ENCODE results near the gene TMEM225B. TPM values are rescaled to one million over a fixed set of nuclear protein-coding genes. Genes with fewer than 3 reads are reported as not detected.

Gene TMEM225B
- total and polyA plus RNA-seq, 2 donors (not counting 1 experiment from before 2014, with no cell fraction given), result 0.86 to 0.95 TPM

GRCh38 chr7:99560834-99561736 lies 37.0 kb upstream of the TMEM225B start:
- Mint-ChIP-seq H3K9me3 (ENCODE audit: insufficient read depth) (no peaks in the 10 kb centered on the region), H3K4me3 (peak overlapping the region; percentile 59), H3K27ac (peak overlapping the region; percentile 80), H3K27me3 (no peaks in the 10 kb centered on the region), H3K4me1 (peaks cover 43% of the 10 kb centered on the region)
- ChIA-PET POLR2A (interaction anchor here (0.6 kb wide), 1 partner anchor 20 kb away, joined by 6 read pairs; no protein-coding TSS in a partner anchor), CTCF (no interaction called here)
- ATAC-seq (ENCODE audit: low read depth) (no peak), DNase-seq (no peak)
- Histone ChIP-seq H3K4me1 (ENCODE audit: control insufficient read depth in 2 of 2, insufficient read depth in 2 of 2, low read length in 2 of 2) (peaks cover 19 to 25% of the 10 kb centered on the region in 2 donors), H3K9me3 (ENCODE audit: control extremely low read depth in 1 of 3, control insufficient read depth in 2 of 3, insufficient read depth in 1 of 3, low read length in 2 of 3) (no peaks in the 10 kb centered on the region), H3K9ac (ENCODE audit: low read length) (no peak overlapping the region), H3K27me3 (replicated peaks in 1 of 4; ENCODE audit: control extremely low read depth in 1 of 4, control insufficient read depth in 3 of 4, insufficient read depth in 4 of 4, low read length in 3 of 4) (no peaks in the 10 kb centered on the region), H3K4me3 (ENCODE audit: control extremely low read depth in 1 of 5, extremely low read depth in 1 of 5, insufficient read depth in 1 of 5, low read depth in 2 of 5, low read length in 4 of 5) (no peak overlapping the region), H3K79me2 (ENCODE audit: control insufficient read depth, insufficient read depth, low read length) (peaks cover 58% of the 10 kb centered on the region), H2AFZ (ENCODE audit: insufficient read depth, low read depth, low read length, poor library complexity, severe bottlenecking) (no peak overlapping the region), H3K4me2 (replicated peaks; ENCODE audit: low read depth, low read length, poor library complexity, severe bottlenecking) (no peak overlapping the region), H3K36me3 (replicated peaks in 1 of 2; ENCODE audit: control extremely low read depth in 1 of 2, control insufficient read depth in 1 of 2, extremely low read depth in 1 of 2, insufficient read depth in 2 of 2, low read length in 1 of 2) (peaks cover 28 to 52% of the 10 kb centered on the region in 2 experiments), H3K27ac (ENCODE audit: low read length in 2 of 2) (peak overlapping the region in 1 of 2 donors; percentile 37), H4K20me1 (ENCODE audit: control insufficient read depth, insufficient read depth, low read length, poor library complexity, severe bottlenecking) (peaks cover 26% of the 10 kb centered on the region)
- 97% methylated on average over 5 of the region's 7 CpGs for WGBS (ENCODE audit: insufficient coverage)
- intact Hi-C loops (cut with micrococcal nuclease), result no loop called here
- no peak for TF ChIP-seq CTCF (IDR thresholded peaks at IDR 0.05)
- TF ChIP-seq EZH2 (IDR thresholded peaks at IDR 0.05; ENCODE audit: borderline replicate concordance, insufficient read depth, low read depth, low read length, poor library complexity, severe bottlenecking), result no peak

GRCh38 chr7:99561737-99562051 lies 36.4 kb upstream of the TMEM225B start:
- Histone ChIP-seq H3K79me2 (ENCODE audit: control insufficient read depth, insufficient read depth, low read length) (peaks cover 58% of the 10 kb centered on the region), H3K27me3 (replicated peaks in 1 of 4; ENCODE audit: control extremely low read depth in 1 of 4, control insufficient read depth in 3 of 4, insufficient read depth in 4 of 4, low read length in 3 of 4) (no peaks in the 10 kb centered on the region), H2AFZ (ENCODE audit: insufficient read depth, low read depth, low read length, poor library complexity, severe bottlenecking) (no peak overlapping the region), H4K20me1 (ENCODE audit: control insufficient read depth, insufficient read depth, low read length, poor library complexity, severe bottlenecking) (peaks cover 32% of the 10 kb centered on the region), H3K36me3 (replicated peaks in 1 of 2; ENCODE audit: control extremely low read depth in 1 of 2, control insufficient read depth in 1 of 2, extremely low read depth in 1 of 2, insufficient read depth in 2 of 2, low read length in 1 of 2) (peaks cover 31 to 55% of the 10 kb centered on the region in 2 experiments), H3K4me2 (replicated peaks; ENCODE audit: low read depth, low read length, poor library complexity, severe bottlenecking) (no peak overlapping the region), H3K4me1 (ENCODE audit: control insufficient read depth in 2 of 2, insufficient read depth in 2 of 2, low read length in 2 of 2) (peaks cover 17 to 24% of the 10 kb centered on the region in 2 donors), H3K4me3 (ENCODE audit: control extremely low read depth in 1 of 5, extremely low read depth in 1 of 5, insufficient read depth in 1 of 5, low read depth in 2 of 5, low read length in 4 of 5) (no peak overlapping the region), H3K9ac (ENCODE audit: low read length) (no peak overlapping the region), H3K27ac (ENCODE audit: low read length in 2 of 2) (no peak overlapping the region), H3K9me3 (ENCODE audit: control extremely low read depth in 1 of 3, control insufficient read depth in 2 of 3, insufficient read depth in 1 of 3, low read length in 2 of 3) (no peaks in the 10 kb centered on the region)
- ChIA-PET POLR2A (interaction anchor here (0.6 kb wide), 1 partner anchor 19 kb away, joined by 6 read pairs; no protein-coding TSS in a partner anchor), CTCF (no interaction called here)
- TF ChIP-seq CTCF (IDR thresholded peaks at IDR 0.05) (no peak), EZH2 (IDR thresholded peaks at IDR 0.05; ENCODE audit: borderline replicate concordance, insufficient read depth, low read depth, low read length, poor library complexity, severe bottlenecking) (no peak)
- Mint-ChIP-seq H3K4me1 (peaks cover 42% of the 10 kb centered on the region), H3K27ac (no peak overlapping the region), H3K27me3 (no peaks in the 10 kb centered on the region), H3K4me3 (no peak overlapping the region), H3K9me3 (ENCODE audit: insufficient read depth) (no peaks in the 10 kb centered on the region)
- ATAC-seq (ENCODE audit: low read depth) (no peak), DNase-seq (no peak)
- no CpG with 5 or more reads among the region's 2 CpGs for WGBS (ENCODE audit: insufficient coverage)
- intact Hi-C loops (cut with micrococcal nuclease), result no loop called here

All from B cell (primary cell).